Right lobe of liver (tissue), 6 donors: ENCODE measurements around the gene COG7. TPM values are rescaled to one million over a fixed set of nuclear protein-coding genes. Genes with fewer than 3 reads are reported as not detected.

Experiments used
- ATAC-seq, 4 donors: fragments of 200-7000 bp; cut with Tn5 transposase; one replicate each; pipeline ENCODE4 v1.9.1; 2020; ENCODE audit warnings: mild to moderate bottlenecking in 4 of 4, moderate library complexity in 4 of 4
- DNase-seq, 3 donors: peaks; one replicate each; pipeline ENCODE4 v3.0.0-alpha.2; 2020
- H3K27ac ChIP-seq, 3 donors: fragments of 200-600 bp; one replicate each; pipeline ENCODE4 v1.8.0; 2022
- H3K27me3 ChIP-seq, 2 donors: fragments of 200-600 bp; one replicate each; pipeline ENCODE4 v1.8.0; 2022
- H3K36me3 ChIP-seq, 4 donors: fragments of 200-600 bp; sonication (generic) in 1 of 4; one replicate each; pipeline versions ENCODE4 v1.5.1 to v1.8.0; 2017 to 2022; ENCODE audit warnings: control low read depth in 1 of 4
- H3K4me1 ChIP-seq, 4 donors: fragments of 200-600 bp; sonication (generic) in 1 of 4; one replicate each; pipeline versions ENCODE4 v1.5.1 to v1.8.0; 2017 to 2022; ENCODE audit warnings: control low read depth in 1 of 4
- H3K4me3 ChIP-seq, 3 donors: fragments of 200-600 bp; one replicate each; pipeline ENCODE4 v1.8.0; 2022
- H3K9me3 ChIP-seq, 4 donors: fragments of 200-600 bp; sonication (generic) in 1 of 4; one replicate each; pipeline versions ENCODE4 v1.5.1 to v1.8.0; 2017 to 2022; ENCODE audit warnings: control low read depth in 1 of 4
- POLR2A ChIP-seq: fragments of 450-650 bp; IDR thresholded peaks from one replicate; pipeline ENCODE4 v1.6.1; 2017; ENCODE audit warnings: antibody characterized with exemption, mild to moderate bottlenecking
- WGBS: methylation state at CpG from one replicate; pipeline ENCODE4 v1.1.6; 2018; ENCODE audit warnings: low coverage, low lambda C conversion rate; ENCODE audit not compliant: insufficient coverage; ENCODE audit errors: missing lambda C conversion rate; 5-methylcytosine and 5-hydroxymethylcytosine counted together
- intact Hi-C, 2 donors: fragments of 100-400 bp; cut with DNase I; formaldehyde crosslinking; loops; one replicate each; pipeline versions ENCODE4 v1.11.2 to v1.14.1; 2022
- small RNA-seq, 2 experiments: library from RNA; depleted of rRNA; stranded (forward); fragments of <200 nt; gene quantifications; one replicate each; pipeline ENCODE3, GENCODE V24; 2016
- total RNA-seq, 6 experiments: library from RNA; depleted of rRNA in 2 of 6; stranded (reverse); fragments of >200 nt in 2 of 6; fragmentation: NEBNext Ultra II Directional in 3 of 6; extraction: Animal tissue kit (Norgen Biotek cat#: 25700) in 3 of 6; gene quantifications; one replicate each; pipeline versions ENCODE4 v1.1.0 to v1.2.4, GENCODE V29; 2016 to 2023
- TF ChIP-seq, protein P1 (sequence below), 4 donors: fragments of 200-600 bp in 3 of 4; fragments of 450-650 bp in 1 of 4; IDR thresholded peaks; one replicate each; pipeline versions ENCODE4 v1.5.1 to v1.8.0; 2016 to 2022; ENCODE audit warnings: antibody characterized with exemption in 4 of 4, mild to moderate bottlenecking in 2 of 4
- donor health status: DM: no; HTN: yes; CAD: no.
- donor health status: DM: no; HTN: no; CAD: no.
- donor health status: DM: no; HTN: no; CAD: no.
- donor health status: DM: no; HTN: yes; CAD: no.
- donor health status: DM: no; HTN: yes; CAD: no.

COG7 gene
- total RNA-seq, 6 experiments from 2014 or later: 7.5 to 11.2 (median 8.4) TPM

GRCh38 chr16:23345237-23345636 lies 107.8 kb downstream of the COG7 start:
- DNase-seq: no peak
- no peak for ATAC-seq
- intact Hi-C loops: no loop called here
- no peaks in the 10 kb centered on the region for H3K4me1 ChIP-seq
- no peaks in the 10 kb centered on the region for H3K27me3 ChIP-seq
- H3K9me3 ChIP-seq: no peaks in the 10 kb centered on the region
- no peaks in the 10 kb centered on the region for H3K36me3 ChIP-seq
- no peak for TF ChIP-seq POLR2A
- 68% methylated on average over 5 of the region's 5 CpGs for WGBS
- H3K27ac ChIP-seq: no peak overlapping the region
- H3K4me3 ChIP-seq: no peak overlapping the region

- intact Hi-C loops: no loop called here
- H3K4me1 ChIP-seq: no peaks in the 10 kb centered on the region
- TF ChIP-seq, protein P1, sequence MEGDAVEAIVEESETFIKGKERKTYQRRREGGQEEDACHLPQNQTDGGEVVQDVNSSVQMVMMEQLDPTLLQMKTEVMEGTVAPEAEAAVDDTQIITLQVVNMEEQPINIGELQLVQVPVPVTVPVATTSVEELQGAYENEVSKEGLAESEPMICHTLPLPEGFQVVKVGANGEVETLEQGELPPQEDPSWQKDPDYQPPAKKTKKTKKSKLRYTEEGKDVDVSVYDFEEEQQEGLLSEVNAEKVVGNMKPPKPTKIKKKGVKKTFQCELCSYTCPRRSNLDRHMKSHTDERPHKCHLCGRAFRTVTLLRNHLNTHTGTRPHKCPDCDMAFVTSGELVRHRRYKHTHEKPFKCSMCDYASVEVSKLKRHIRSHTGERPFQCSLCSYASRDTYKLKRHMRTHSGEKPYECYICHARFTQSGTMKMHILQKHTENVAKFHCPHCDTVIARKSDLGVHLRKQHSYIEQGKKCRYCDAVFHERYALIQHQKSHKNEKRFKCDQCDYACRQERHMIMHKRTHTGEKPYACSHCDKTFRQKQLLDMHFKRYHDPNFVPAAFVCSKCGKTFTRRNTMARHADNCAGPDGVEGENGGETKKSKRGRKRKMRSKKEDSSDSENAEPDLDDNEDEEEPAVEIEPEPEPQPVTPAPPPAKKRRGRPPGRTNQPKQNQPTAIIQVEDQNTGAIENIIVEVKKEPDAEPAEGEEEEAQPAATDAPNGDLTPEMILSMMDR (IDR thresholded peaks at IDR 0.05): no peak
- no peak for TF ChIP-seq POLR2A
- DNase-seq (no peak), ATAC-seq (no peak)
- H3K9me3 ChIP-seq: no peaks in the 10 kb centered on the region
- 29% methylated on average over 5 of the region's 5 CpGs for WGBS
- no peak overlapping the region for H3K27ac ChIP-seq
- H3K36me3 ChIP-seq: no peaks in the 10 kb centered on the region
- H3K4me3 ChIP-seq: no peak overlapping the region
- H3K27me3 ChIP-seq: no peaks in the 10 kb centered on the region
Measured at GRCh38 chr16:23343643-23344612, 109.1 kb downstream of the COG7 start.

GRCh38 chr16:23342083-23342640 lies 110.8 kb downstream of the COG7 start:
- intact Hi-C loops: no loop called here
- WGBS: 25% methylated on average over 5 of the region's 5 CpGs
- no peaks in the 10 kb centered on the region for H3K36me3 ChIP-seq
- no peak for DNase-seq
- no peak overlapping the region for H3K27ac ChIP-seq
- H3K4me1 ChIP-seq: no peaks in the 10 kb centered on the region
- no peak for TF ChIP-seq POLR2A
- TF ChIP-seq, protein P1 (IDR thresholded peaks at IDR 0.05): no peak
- H3K9me3 ChIP-seq: no peaks in the 10 kb centered on the region
- no peaks in the 10 kb centered on the region for H3K27me3 ChIP-seq
- H3K4me3 ChIP-seq: no peak overlapping the region
- ATAC-seq: peak in 2 of 4 donors; percentile 47 to 62

DNA sequence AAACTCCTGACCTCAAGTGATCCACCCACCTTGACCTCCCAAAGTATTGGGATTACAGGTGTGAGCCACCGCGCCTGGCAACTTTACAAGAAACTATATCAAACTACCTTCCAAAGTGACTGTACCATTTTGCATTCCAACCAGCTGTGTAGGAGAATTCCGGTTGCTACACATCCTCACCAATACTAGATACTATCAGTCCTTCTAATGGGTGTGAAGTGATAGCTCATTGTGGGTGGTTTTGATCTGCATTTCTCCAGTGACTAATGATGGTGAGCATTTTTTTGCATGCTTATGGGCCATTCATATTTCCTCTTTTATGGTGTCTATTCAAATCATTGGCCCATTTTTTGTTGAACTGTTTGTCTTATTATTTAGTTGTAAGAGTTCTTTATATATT lies 113.2 kb downstream of the COG7 start:
- ATAC-seq (no peak), DNase-seq (no peak)
- Histone ChIP-seq H3K27me3 (no peaks in the 10 kb centered on the region), H3K4me1 (no peaks in the 10 kb centered on the region), H3K4me3 (no peak overlapping the region), H3K27ac (no peak overlapping the region), H3K36me3 (no peaks in the 10 kb centered on the region), H3K9me3 (no peaks in the 10 kb centered on the region)
- 58% methylated on average over 3 of the region's 3 CpGs for whole genome bisulfite sequencing
- TF ChIP-seq POLR2A: no peak
- TF ChIP-seq, protein P1 (IDR thresholded peaks at IDR 0.05): no peak
- intact Hi-C loops: no loop called here

Small RNAs within 50 kb of the gene (small RNA-seq; reads per million reads assigned to genes)
- gene RF00072: 0 reads per million in 2 experiments

Other genes with a start within 250 kb of the COG7 start
- gene SCNN1B, start 150.9 kb downstream of the COG7 start, total RNA-seq: under 1 TPM in 2 of 6 experiments, not detected in 4; 0.12 to 0.13 TPM
- 10 to 100 TPM; 19.2 to 31.7 (median 27.8) TPM for gene GGA2, start 57.3 kb upstream of the COG7 start, total RNA-seq
- gene EARS2, start 104.2 kb upstream of the COG7 start, total RNA-seq: 10 to 100 TPM; 14.9 to 47.7 (median 15.9) TPM
- gene UBFD1, start 104.5 kb upstream of the COG7 start, total RNA-seq: 10 to 100 TPM; 27.6 to 50.5 (median 37.4) TPM
- 10 to 100 TPM; 53.9 to 87.3 (median 63.9) TPM for gene NDUFAB1, start 143.1 kb upstream of the COG7 start, total RNA-seq
- 1 to 10 TPM; 4.3 to 7.7 (median 5.4) TPM for gene PALB2, start 188.1 kb upstream of the COG7 start, total RNA-seq
- 10 to 100 TPM; 10.0 to 18.9 (median 18.3) TPM for gene DCTN5, start 188.3 kb upstream of the COG7 start, total RNA-seq
- 1 to 10 TPM in 4 of 6 experiments, under 1 TPM in 2; 0.61 to 3.6 (median 1.8) TPM for gene PLK1, start 225.7 kb upstream of the COG7 start, total RNA-seq